GM11168 (cell line): ENCODE results near the gene SLC25A42.
"Not testable (repeated sequence)": the region's sequence is repeated elsewhere in the genome, so short reads cannot be mapped to it uniquely, and the experiment has no call there.

ENCODE experiments used
- in situ Hi-C: fragments of 300-500 bp; cut with MboI; formaldehyde crosslinking; loops from one replicate; pipeline ENCODE4 v1.12.0; 2022; ENCODE audit warnings: low sequenced_read_pairs; ENCODE audit not compliant: unreplicated experiment

SLC25A42 gene

GRCh38 chr19:19122902-19123301 lies 59.1 kb downstream of the SLC25A42 start:
- in situ Hi-C loops: no loop called here

GRCh38 chr19:19123386-19123785 lies 59.6 kb downstream of the SLC25A42 start:
- in situ Hi-C loops: no loop called here

DNA sequence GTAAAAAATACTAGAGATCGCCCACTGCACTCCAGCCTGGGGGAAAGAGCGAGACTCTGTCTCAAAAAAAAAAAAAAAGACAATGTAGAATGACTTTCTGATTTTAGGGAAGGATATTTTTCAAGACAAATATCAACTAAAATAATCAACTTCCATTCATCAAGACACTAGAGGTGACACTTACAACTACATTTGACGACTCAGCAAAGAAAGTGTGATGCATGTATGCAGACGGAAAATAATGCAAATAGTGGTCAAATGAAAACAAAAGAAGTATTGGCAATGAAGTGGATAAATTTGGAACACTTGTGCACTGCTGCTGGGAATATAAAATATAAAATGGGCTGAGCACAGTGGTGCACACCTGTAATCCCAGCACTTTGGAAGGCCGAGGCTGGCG lies 62.3 kb downstream of the SLC25A42 start:
- in situ Hi-C loops: no loop called here

- in situ Hi-C loops: no loop called here
These were observed 68.2 kb downstream of the SLC25A42 start for GRCh38 chr19:19131989-19132388.

GRCh38 chr19:19132912-19133311 lies 69.1 kb downstream of the SLC25A42 start:
- in situ Hi-C loops: no loop called here

- in situ Hi-C loops: no loop called here
These were observed 70.2 kb downstream of the SLC25A42 start for GRCh38 chr19:19133985-19134384.

DNA sequence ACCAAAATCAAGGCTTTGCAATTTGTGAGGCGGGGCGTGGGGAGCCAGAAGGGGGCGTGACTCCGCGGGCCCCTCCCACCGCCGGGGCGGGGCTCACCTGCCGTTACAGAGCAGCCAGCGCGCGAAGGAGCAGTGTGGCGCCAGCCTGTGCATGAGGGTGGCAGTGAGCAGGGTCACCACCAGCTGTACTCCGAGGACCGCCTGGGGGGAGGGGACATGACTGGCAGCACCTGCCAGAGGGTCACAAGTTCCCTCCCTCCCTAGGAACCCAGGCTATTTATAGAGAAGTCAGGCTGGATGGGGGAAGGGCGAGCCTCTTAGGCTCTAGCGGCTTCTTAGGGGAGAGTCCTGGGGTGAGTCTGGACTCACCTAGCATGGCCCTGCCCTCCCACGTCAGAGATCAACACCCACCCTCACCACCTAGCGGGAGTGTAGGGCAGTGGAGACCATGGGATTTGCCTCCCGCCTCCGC lies 70.9 kb downstream of the SLC25A42 start:
- in situ Hi-C loops: loop anchor here (5.0 kb wide), 1 partner anchor 72 kb away; the partner anchor contains the start of gene SLC25A42

- in situ Hi-C loops: loop anchor here (5.0 kb wide), 1 partner anchor 73 kb away; the partner anchor contains the start of gene SLC25A42
These were observed 71.9 kb downstream of the SLC25A42 start for GRCh38 chr19:19135713-19136112.

- in situ Hi-C loops: loop anchor here (5.0 kb wide), 1 partner anchor 75 kb away; the partner anchor contains the start of gene SLC25A42
These were observed 73.8 kb downstream of the SLC25A42 start for GRCh38 chr19:19137556-19138108.

- in situ Hi-C loops: loop anchor here (5.0 kb wide), 1 partner anchor 76 kb away; the partner anchor contains the start of gene SLC25A42
These were observed 74.6 kb downstream of the SLC25A42 start, which contains the start of gene TMEM161A for GRCh38 chr19:19138109-19138981. TSS of gene TMEM161A (minus strand) at chr19:19138478. CDS start at chr19:19138428, 50 bp downstream.

- in situ Hi-C loops: loop anchor here (5.0 kb wide), 2 partner anchors 37 to 78 kb away; partner anchors contain the start of gene SLC25A42
These were observed 76.1 kb downstream of the SLC25A42 start for GRCh38 chr19:19139876-19140229.

- in situ Hi-C loops: loop anchor here (5.0 kb wide), 1 partner anchor 37 kb away; no protein-coding TSS in a partner anchor
These were observed 76.7 kb downstream of the SLC25A42 start for GRCh38 chr19:19140476-19140875.

DNA sequence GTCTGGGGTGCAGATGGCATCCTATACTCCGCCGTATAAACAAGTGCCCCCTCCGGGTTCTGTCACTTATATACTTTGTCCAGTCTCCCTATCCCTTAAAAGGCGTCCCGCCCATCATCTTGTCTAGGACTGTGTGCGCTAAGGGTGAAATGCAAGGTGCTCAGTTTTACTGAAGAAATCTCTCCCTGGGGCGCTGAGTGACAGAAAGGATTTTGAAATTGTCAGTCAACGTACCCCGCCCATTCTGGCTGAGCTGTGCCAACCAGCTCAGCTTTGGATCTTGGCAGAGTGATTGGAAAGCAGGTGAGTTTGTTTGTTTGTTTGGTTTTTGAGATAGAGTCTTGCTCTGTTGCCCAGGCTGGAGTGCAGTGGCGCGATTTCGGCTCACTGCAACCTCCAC lies 78.6 kb downstream of the SLC25A42 start:
- in situ Hi-C loops: loop anchor here (5.0 kb wide), 1 partner anchor 35 kb away; no protein-coding TSS in a partner anchor

DNA sequence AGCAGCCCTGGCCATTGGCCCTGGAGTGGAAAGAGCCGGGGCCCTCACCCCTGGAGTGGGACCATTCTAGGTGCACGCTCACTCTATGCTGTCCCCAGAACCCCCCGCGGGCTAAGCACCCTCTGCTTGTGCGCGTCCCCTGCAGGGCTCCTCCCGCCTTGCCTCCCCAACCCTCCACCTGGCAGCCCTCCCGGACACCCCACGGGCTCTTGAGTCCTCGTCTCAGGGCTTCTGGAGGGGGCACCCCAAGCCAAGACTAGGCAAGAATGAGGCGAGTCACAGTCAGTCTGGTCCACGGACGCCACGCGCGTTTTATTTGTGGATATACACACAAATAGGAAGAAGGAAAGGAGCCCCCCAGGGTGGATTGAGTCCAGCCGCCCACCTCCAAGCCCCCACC lies 81.5 kb downstream of the SLC25A42 start:
- in situ Hi-C loops: no loop called here

DNA sequence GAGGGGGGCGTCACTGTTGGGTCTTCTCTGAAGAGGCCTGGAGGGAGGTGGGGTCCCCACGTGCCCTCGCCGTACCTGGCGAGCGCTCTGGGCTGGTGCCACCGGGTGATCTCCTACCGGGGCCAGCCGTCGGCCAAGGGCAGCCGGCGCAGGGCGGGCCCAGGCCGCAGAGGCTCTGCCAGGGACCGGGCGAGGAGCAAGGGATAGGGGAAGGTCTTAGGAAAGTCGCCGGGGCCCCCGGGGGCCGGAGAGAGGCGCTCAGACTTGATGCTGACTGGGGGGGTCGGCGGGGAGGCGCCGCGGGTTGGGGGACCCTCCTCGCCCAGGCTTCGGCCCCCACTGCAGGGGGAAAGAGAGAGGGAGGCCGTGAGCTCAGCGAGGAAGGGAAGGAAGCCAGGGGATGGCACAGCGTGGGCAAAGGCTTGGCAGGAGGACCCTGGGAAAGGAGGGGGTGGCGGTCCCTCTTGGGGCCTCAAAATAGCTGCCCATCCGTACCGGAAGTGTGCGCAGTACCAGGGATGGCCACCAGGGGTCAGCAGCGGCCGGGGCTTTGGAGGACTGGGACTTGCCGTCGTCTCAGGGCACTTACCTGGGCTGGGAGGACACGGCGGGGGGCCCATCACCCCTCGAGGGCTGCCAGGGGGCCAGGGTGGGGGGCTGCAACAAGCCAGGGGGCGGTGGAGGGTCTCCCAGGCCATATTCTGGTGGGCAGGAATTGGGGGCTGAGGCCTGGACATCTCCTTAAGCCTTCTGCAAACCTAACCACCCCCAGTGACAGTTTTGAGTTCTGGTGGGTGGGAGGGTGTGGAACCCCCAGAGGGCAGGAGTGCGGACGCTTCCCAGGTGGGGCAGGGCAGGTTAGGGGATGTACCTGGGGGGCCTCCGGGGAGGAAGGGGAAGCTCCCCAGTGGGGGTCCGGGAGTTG lies 82.2 kb downstream of the SLC25A42 start:
- in situ Hi-C loops: no loop called here

- in situ Hi-C loops: no loop called here
These were observed 83.1 kb downstream of the SLC25A42 start for GRCh38 chr19:19146865-19147264.

- in situ Hi-C loops: no loop called here
These were observed 83.5 kb downstream of the SLC25A42 start for GRCh38 chr19:19147344-19147743.

- in situ Hi-C loops: not testable (repeated sequence)
These were observed 84.7 kb downstream of the SLC25A42 start for GRCh38 chr19:19148504-19148903.

GRCh38 chr19:19149435-19149834 lies 85.6 kb downstream of the SLC25A42 start:
- in situ Hi-C loops: no loop called here

- in situ Hi-C loops: no loop called here
These were observed 87.6 kb downstream of the SLC25A42 start for GRCh38 chr19:19151418-19151817.
